CD8-positive, alpha-beta memory T cell (primary cell): ENCODE measurements around the gene TRIM22. TPM values are rescaled to one million over a fixed set of nuclear protein-coding genes. Genes with fewer than 3 reads are reported as not detected.
A peak's percentile ranks its signal among the peaks of the same experiment; 100 is the strongest.
"Not testable (repeated sequence)": the region's sequence is repeated elsewhere in the genome, so short reads cannot be mapped to it uniquely, and the experiment has no call there.

ENCODE experiments used
- CTCF ChIA-PET: fragments of 350-600 bp; sonication (Branson Sonifier 250); formaldehyde crosslinking; loops from one replicate; lab custom pipeline; 2021; ENCODE audit warnings: antibody characterized with exemption; lab: Charles Lee
- POLR2A ChIA-PET: fragments of 350-600 bp; sonication (Branson Sonifier 250); formaldehyde crosslinking; loops from one replicate; lab custom pipeline; 2021; ENCODE audit warnings: antibody characterized with exemption; lab: Charles Lee
- DNase-seq, 5 donors: peaks; one replicate each; pipeline versions ENCODE4 v3.0.0 to v3.0.0-alpha.2; 2020 to 2022; ENCODE audit warnings: mixed read lengths in 1 of 5
- H3K27ac ChIP-seq: one replicate; pipeline ENCODE4 v1.7.0; 2013; ENCODE audit warnings: low read depth, mild to moderate bottlenecking, low read length, moderate library complexity
- H3K27me3 ChIP-seq: 2 replicates; pipeline ENCODE4 v1.7.0; 2013; ENCODE audit warnings: low read length, mild to moderate bottlenecking; ENCODE audit not compliant: insufficient read depth, poor library complexity, severe bottlenecking
- H3K36me3 ChIP-seq: 2 replicates; pipeline ENCODE4 v1.7.0; 2013; ENCODE audit warnings: mild to moderate bottlenecking, low read length, moderate library complexity; ENCODE audit not compliant: insufficient read depth
- H3K4me1 ChIP-seq: 2 replicates; pipeline ENCODE4 v1.7.0; 2013; ENCODE audit warnings: mild to moderate bottlenecking, low read length, moderate library complexity; ENCODE audit not compliant: insufficient read depth
- H3K4me3 ChIP-seq: 2 replicates; pipeline ENCODE4 v1.7.0; 2013; ENCODE audit warnings: mild to moderate bottlenecking, low read length
- H3K9me3 ChIP-seq: 2 replicates; pipeline ENCODE4 v1.7.0; 2013; ENCODE audit warnings: mild to moderate bottlenecking, low read length
- H3K27ac Mint-ChIP-seq, 8 donors: one replicate each; pipeline ENCODE4 v1.8.0; 2020 to 2021; ENCODE audit warnings: mixed read lengths in 8 of 8, mild to moderate bottlenecking in 6 of 8, inconsistent platforms in 3 of 8, moderate library complexity in 3 of 8
- H3K27me3 Mint-ChIP-seq, 2 donors: one replicate each; pipeline ENCODE4 v1.8.0; 2020 to 2021; ENCODE audit warnings: mixed read lengths in 2 of 2, mild to moderate bottlenecking in 1 of 2, moderate library complexity in 1 of 2
- H3K36me3 Mint-ChIP-seq, 3 donors: one replicate each; pipeline ENCODE4 v1.8.0; 2020 to 2021; ENCODE audit warnings: mixed read lengths in 3 of 3, inconsistent platforms in 1 of 3, mild to moderate bottlenecking in 1 of 3
- H3K4me1 Mint-ChIP-seq, 3 donors: one replicate each; pipeline ENCODE4 v1.8.0; 2020 to 2021; ENCODE audit warnings: mixed read lengths in 3 of 3, inconsistent platforms in 1 of 3, mild to moderate bottlenecking in 1 of 3
- H3K4me3 Mint-ChIP-seq, 7 donors: one replicate each; pipeline ENCODE4 v1.8.0; 2020 to 2021; ENCODE audit warnings: mixed read lengths in 7 of 7, mild to moderate bottlenecking in 6 of 7, moderate library complexity in 4 of 7, inconsistent platforms in 2 of 7
- H3K9me3 Mint-ChIP-seq, 5 donors: one replicate each; pipeline ENCODE4 v1.8.0; 2020 to 2022; ENCODE audit warnings: mixed read lengths in 5 of 5, mild to moderate bottlenecking in 3 of 5, moderate library complexity in 2 of 5, inconsistent platforms in 1 of 5
- polyA plus RNA-seq: library from polyadenylated mRNA; unstranded; fragments of 300-500 nt; fragmentation: Illumina TruSeq; gene quantifications from one replicate; pipeline ENCODE4 v1.2.3, GENCODE V29; 2021
- total RNA-seq, 2 experiments: library from RNA; stranded (reverse); gene quantifications; one replicate each; pipeline ENCODE4 v1.2.3, GENCODE V29; 2021

Gene TRIM22
- total and polyA plus RNA-seq, 3 experiments from 2014 or later = 105 to 163 (median 105) TPM

DNA sequence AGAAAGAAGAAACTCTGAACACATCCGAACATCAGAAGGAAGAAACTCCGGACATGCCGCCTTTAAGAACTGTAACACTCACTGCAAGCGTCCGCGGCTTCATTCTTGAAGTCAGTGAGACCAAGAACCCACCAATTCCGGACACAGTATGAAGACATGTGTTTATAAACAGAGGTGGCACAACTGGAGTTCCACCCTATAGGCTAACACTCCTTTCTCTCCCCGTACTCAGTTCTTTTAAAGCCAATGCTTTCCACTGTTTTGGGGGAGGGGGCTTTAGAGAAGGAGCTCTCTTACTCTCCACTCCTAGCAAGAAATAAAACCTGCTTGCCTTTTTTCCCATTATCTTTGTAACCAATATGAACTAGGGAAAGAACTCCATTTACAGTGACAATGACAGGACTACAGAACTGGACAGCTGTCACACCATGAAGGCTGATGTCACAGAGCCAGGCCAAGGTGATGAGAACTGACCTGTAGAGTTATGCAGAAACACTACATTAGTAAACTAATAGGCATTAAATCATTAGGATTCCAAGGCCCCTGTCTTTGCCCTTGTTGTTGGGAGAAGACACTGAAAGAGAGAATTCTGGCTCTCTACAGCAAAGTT is 5.4 kb upstream of the TRIM22 start:
- H3K36me3 ChIP-seq = peaks cover 11% of the 10 kb centered on the region
- Mint-ChIP-seq H3K27ac (peak overlapping the region; percentile 88 to 100 (median 97)), H3K4me1 (peaks cover 56 to 74% (median 73%) of the 10 kb centered on the region in 3 donors)

GRCh38 chr11:5684646-5685362 is 4.8 kb upstream of the TRIM22 start, which contains the start of gene TRIM5:
Gene TRIM5, minus strand, starts transcription at chr11:5685074. Its CDS starts 4,897 bp downstream, at chr11:5680177.
- Mint-ChIP-seq H3K36me3 (peaks cover 0 to 28% (median 4%) of the 10 kb centered on the region in 3 donors), H3K4me3 (peak within 1 kb of the TSS; percentile 89 to 98 (median 93)), H3K4me1 (peaks cover 56 to 74% (median 73%) of the 10 kb centered on the region in 3 donors), H3K27me3 (no peaks in the 10 kb centered on the region), H3K9me3 (no peaks in the 10 kb centered on the region), H3K27ac (peak within 1 kb of the TSS; percentile 88 to 100 (median 97))
- peaks cover 24% of the 10 kb centered on the region for H3K4me1 ChIP-seq
- peaks cover 7% of the 10 kb centered on the region for H3K36me3 ChIP-seq
- POLR2A ChIA-PET = interaction anchor here (0.6 to 1.7 kb wide), 3 partner anchors 9 to 29 kb away, joined by 3 to 6 read pairs (median 6); no protein-coding TSS in a partner anchor
- H3K27ac ChIP-seq = peak within 1 kb of the TSS; percentile 67
- no peaks in the 10 kb centered on the region for H3K27me3 ChIP-seq
- peak; percentile 65 to 86 (median 80) for DNase-seq
- H3K9me3 ChIP-seq = no peaks in the 10 kb centered on the region
- H3K4me3 ChIP-seq = peak within 1 kb of the TSS; percentile 72
- CTCF ChIA-PET = interaction anchor here (0.6 to 5.3 kb wide), 13 partner anchors 10 to 126 kb away, joined by 3 to 23 read pairs (median 4); no protein-coding TSS in a partner anchor

More for the DNA sequence above, 5.4 kb upstream of the TRIM22 start:
- H3K36me3 Mint-ChIP-seq = peaks cover 6 to 32% (median 9%) of the 10 kb centered on the region in 3 donors
- no peaks in the 10 kb centered on the region for H3K27me3 ChIP-seq
- DNase-seq = no peak
- peaks cover 21% of the 10 kb centered on the region for H3K4me1 ChIP-seq
- H3K4me3 ChIP-seq = peak overlapping the region; percentile 72
- POLR2A ChIA-PET = interaction anchor here (0.6 to 1.7 kb wide), 2 partner anchors 17 to 30 kb away, joined by 3 to 6 read pairs; no protein-coding TSS in a partner anchor
- H3K9me3 ChIP-seq = no peaks in the 10 kb centered on the region
- no peaks in the 10 kb centered on the region for H3K9me3 Mint-ChIP-seq
- H3K27me3 Mint-ChIP-seq = no peaks in the 10 kb centered on the region
- peak overlapping the region; percentile 89 to 98 (median 93) for H3K4me3 Mint-ChIP-seq
- H3K27ac ChIP-seq = peak overlapping the region; percentile 67
- CTCF ChIA-PET = interaction anchor here (0.6 to 5.3 kb wide), 13 partner anchors 14 to 127 kb away, joined by 3 to 23 read pairs (median 5); no protein-coding TSS in a partner anchor

DNA sequence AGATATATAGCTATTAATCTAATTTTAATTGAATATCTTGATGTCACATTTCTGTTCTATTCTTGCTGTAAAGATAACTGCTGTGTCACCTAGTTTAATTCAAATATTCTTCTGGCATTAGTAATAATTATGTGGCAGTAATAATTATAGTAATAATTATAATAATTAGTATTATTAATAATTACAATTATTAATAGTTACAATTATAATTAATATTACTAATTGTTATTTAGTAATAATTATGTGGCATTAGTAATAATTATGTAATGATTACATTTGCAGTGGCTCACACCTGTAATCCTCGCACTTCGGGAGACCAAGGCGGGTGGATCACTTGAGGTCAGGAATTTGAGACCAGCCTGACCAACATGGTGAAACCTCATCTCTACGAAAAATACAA is 3.2 kb upstream of the TRIM22 start:
- ChIA-PET CTCF (interaction anchor here (5.3 kb wide), 1 partner anchor 26 kb away, joined by 23 read pairs; no protein-coding TSS in a partner anchor), POLR2A (no interaction called here)

DNA sequence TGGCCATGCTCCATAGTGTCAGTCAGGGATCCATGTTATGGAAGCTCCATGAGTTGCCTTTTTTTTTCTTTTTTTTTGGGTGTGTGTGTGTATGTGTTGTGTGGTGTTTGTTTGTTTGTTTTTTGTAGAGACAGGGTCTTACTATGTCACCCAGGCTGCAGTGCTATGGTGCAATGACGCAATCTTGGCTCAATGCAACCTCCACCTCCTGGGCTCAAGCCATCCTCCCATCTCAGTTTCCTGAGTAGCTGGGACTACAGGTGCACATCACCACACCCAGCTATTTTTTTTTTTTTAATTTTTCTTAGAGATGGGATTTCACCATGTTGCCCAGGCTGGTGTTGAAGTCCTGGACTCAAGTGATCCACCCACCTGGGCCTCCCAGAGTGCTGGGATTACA is 1.1 kb upstream of the TRIM22 start:
- H3K4me1 ChIP-seq = peaks cover 37% of the 10 kb centered on the region
- no peaks in the 10 kb centered on the region for H3K36me3 ChIP-seq
- Mint-ChIP-seq H3K27ac (peak overlapping the region; percentile 91 to 98 (median 96)), H3K9me3 (peaks cover 0 to 1% (median 0%) of the 10 kb centered on the region in 5 donors), H3K4me3 (peak overlapping the region in 6 of 7 donors; percentile 26 to 99 (median 48)), H3K4me1 (peaks cover 55 to 62% (median 61%) of the 10 kb centered on the region in 3 donors), H3K36me3 (peaks cover 0 to 36% (median 2%) of the 10 kb centered on the region in 3 donors), H3K27me3 (no peaks in the 10 kb centered on the region)
- no peak overlapping the region for H3K4me3 ChIP-seq
- H3K27me3 ChIP-seq = no peaks in the 10 kb centered on the region
- no peak overlapping the region for H3K27ac ChIP-seq
- no peaks in the 10 kb centered on the region for H3K9me3 ChIP-seq
- POLR2A ChIA-PET = interaction anchor here (0.5 to 0.7 kb wide), 4 partner anchors 9 to 64 kb away, joined by 3 read pairs; partner anchors contain the start of gene TRIM34
- DNase-seq = no peak
- CTCF ChIA-PET = no interaction called here

More for the DNA sequence above, 3.2 kb upstream of the TRIM22 start:
- Histone ChIP-seq H3K4me1 (peaks cover 24% of the 10 kb centered on the region), H3K27ac (no peak overlapping the region), H3K27me3 (no peaks in the 10 kb centered on the region), H3K9me3 (no peaks in the 10 kb centered on the region), H3K36me3 (no peaks in the 10 kb centered on the region), H3K4me3 (no peak overlapping the region)
- Mint-ChIP-seq H3K36me3 (peaks cover 0 to 26% (median 0%) of the 10 kb centered on the region in 3 donors), H3K4me1 (peaks cover 50 to 59% (median 57%) of the 10 kb centered on the region in 3 donors), H3K4me3 (no peak overlapping the region), H3K27ac (peak overlapping the region in 1 of 8 donors; percentile 84), H3K27me3 (no peaks in the 10 kb centered on the region), H3K9me3 (peaks cover 0 to 1% (median 0%) of the 10 kb centered on the region in 5 donors)
- no peak for DNase-seq

GRCh38 chr11:5690216-5690615 is 626 bp downstream of the TRIM22 start:
- H3K4me3 Mint-ChIP-seq = peak overlapping the region; percentile 92 to 99 (median 95)
- ChIA-PET CTCF (interaction anchor here (1.5 to 2.4 kb wide), 3 partner anchors 10 to 673 kb away, joined by 3 to 11 read pairs (median 5); no protein-coding TSS in a partner anchor), POLR2A (interaction anchor here (0.7 to 1.2 kb wide), 2 partner anchors 10 to 545 kb away, joined by 3 read pairs; no protein-coding TSS in a partner anchor)
- peak overlapping the region; percentile 79 for H3K27ac ChIP-seq
- no peaks in the 10 kb centered on the region for H3K27me3 ChIP-seq
- peak overlapping the region; percentile 91 to 98 (median 96) for H3K27ac Mint-ChIP-seq
- no peaks in the 10 kb centered on the region for H3K27me3 Mint-ChIP-seq
- no peaks in the 10 kb centered on the region for H3K36me3 ChIP-seq
- no peak for DNase-seq
- H3K4me1 ChIP-seq = peaks cover 46% of the 10 kb centered on the region
- no peaks in the 10 kb centered on the region for H3K9me3 ChIP-seq
- peaks cover 52 to 61% (median 60%) of the 10 kb centered on the region in 3 donors for H3K4me1 Mint-ChIP-seq
- peaks cover 0 to 1% (median 0%) of the 10 kb centered on the region in 5 donors for H3K9me3 Mint-ChIP-seq
- H3K4me3 ChIP-seq = peak overlapping the region; percentile 84
- peaks cover 0 to 41% (median 4%) of the 10 kb centered on the region in 3 donors for H3K36me3 Mint-ChIP-seq

GRCh38 chr11:5690736-5691135 is 1.1 kb downstream of the TRIM22 start:
- Mint-ChIP-seq H3K4me3 (peak overlapping the region; percentile 92 to 99 (median 95)), H3K4me1 (peaks cover 54 to 63% (median 63%) of the 10 kb centered on the region in 3 donors), H3K9me3 (peaks cover 0 to 1% (median 0%) of the 10 kb centered on the region in 5 donors), H3K36me3 (peaks cover 0 to 45% (median 4%) of the 10 kb centered on the region in 3 donors), H3K27me3 (no peaks in the 10 kb centered on the region), H3K27ac (peak overlapping the region; percentile 91 to 98 (median 96))
- peak overlapping the region; percentile 79 for H3K27ac ChIP-seq
- no peak for DNase-seq
- CTCF ChIA-PET = interaction anchor here (1.5 to 2.4 kb wide), 3 partner anchors 10 to 672 kb away, joined by 3 to 11 read pairs (median 5); no protein-coding TSS in a partner anchor
- peaks cover 48% of the 10 kb centered on the region for H3K4me1 ChIP-seq
- H3K27me3 ChIP-seq = no peaks in the 10 kb centered on the region
- POLR2A ChIA-PET = no interaction called here
- H3K36me3 ChIP-seq = no peaks in the 10 kb centered on the region
- H3K4me3 ChIP-seq = peak overlapping the region; percentile 84
- no peaks in the 10 kb centered on the region for H3K9me3 ChIP-seq

DNA sequence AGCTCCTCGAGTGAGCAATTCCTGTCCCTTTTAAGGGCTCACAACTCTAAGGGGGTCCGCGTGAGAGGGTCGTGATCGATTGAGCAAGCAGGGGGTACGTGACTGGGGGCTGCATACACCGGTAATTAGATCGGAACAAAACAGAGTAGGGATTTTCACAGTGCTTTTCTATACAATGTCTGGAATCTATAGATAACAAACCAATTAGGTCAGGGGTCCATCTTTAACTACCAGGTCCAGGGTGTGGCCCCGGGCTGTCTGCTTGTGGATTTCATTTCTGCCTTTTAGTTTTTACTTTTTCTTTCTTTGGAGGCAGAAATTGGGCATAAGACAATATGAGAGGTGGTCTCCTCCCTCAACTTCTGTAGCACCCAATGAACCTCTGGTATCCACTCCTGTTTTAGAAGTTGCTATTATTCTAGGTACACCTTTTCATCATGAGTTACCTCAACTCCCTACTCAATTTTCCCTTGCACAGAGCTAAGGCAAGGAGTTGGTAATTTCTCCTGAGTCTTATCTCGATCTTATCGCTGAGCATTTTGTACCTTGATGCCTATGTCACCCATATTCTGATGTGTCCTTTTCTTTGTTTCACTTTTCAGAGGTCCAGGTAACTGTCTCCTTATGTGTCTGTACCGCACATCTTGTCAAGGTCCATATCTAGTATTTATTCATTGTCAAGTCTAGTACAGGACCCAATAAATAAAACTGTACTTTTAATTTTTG is 1.8 kb downstream of the TRIM22 start:
- H3K36me3 ChIP-seq, H3K9me3 ChIP-seq, H3K27me3 Mint-ChIP-seq, H3K9me3 Mint-ChIP-seq, H3K27me3 ChIP-seq, DNase-seq, POLR2A ChIA-PET: not testable (repeated sequence)
- peak overlapping the region; percentile 84 for H3K4me3 ChIP-seq
- H3K4me1 ChIP-seq = peaks cover 54% of the 10 kb centered on the region
- H3K4me3 Mint-ChIP-seq = peak overlapping the region; percentile 92 to 99 (median 95)
- CTCF ChIA-PET = interaction anchor here (2.4 kb wide), 1 partner anchor 20 kb away, joined by 11 read pairs; no protein-coding TSS in a partner anchor
- peaks cover 57 to 65% (median 65%) of the 10 kb centered on the region in 3 donors for H3K4me1 Mint-ChIP-seq
- peak overlapping the region; percentile 79 for H3K27ac ChIP-seq
- H3K27ac Mint-ChIP-seq = peak overlapping the region; percentile 91 to 98 (median 96)
- peaks cover 5 to 51% (median 6%) of the 10 kb centered on the region in 3 donors for H3K36me3 Mint-ChIP-seq
